HG03558 (cell line): ENCODE data around the gene DHX30.
"Not testable (repeated sequence)": the region's sequence is repeated elsewhere in the genome, so short reads cannot be mapped to it uniquely, and the experiment has no call there.

Experiments
- ATAC-seq: cut with Tn5 transposase; IDR thresholded peaks from one replicate; pipeline ENCODE4 v1.9.1; 2021; ENCODE audit warnings: moderate number of reproducible peaks; ENCODE audit not compliant: unreplicated experiment; ENCODE audit errors: extremely low read depth

Gene DHX30

DNA sequence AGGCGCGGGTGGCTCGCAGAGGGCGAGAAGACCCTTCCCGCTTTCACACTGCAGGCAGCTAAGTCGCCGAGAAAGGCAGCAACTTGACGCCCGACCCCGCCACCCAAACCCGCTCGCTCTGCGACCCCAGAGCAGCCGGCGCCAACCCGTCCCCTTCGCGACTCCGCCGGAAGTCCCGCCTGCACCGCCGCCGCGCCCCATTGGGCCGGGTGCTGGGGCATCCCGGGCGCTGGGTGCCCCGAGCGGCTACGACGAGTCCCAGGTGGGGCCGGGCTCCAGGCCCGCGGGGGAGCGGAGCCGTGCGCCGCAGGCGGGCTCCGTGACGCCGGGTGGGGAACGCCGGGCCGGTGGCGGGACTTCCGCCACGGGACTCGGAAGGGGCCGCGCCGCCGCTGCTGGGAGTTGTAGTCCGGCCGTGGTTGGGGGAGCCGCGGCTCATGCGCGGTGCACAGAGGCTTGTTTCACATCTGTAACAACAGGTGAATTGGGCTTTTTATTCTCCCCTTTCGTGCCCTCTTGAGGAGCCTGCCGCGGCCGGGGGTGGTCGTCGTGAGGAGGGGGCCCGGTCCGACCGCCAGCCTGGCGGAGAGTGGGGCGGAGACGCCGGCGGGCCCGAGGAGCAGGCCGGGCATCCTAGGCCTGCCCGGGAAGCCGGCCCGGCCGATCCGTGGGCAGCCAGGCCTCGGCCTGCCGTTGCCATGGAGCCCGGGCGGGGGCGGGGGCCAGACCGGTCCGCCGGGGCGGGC lies at the start of gene DHX30:
Gene DHX30, plus strand, starts transcription at position 405 of the 746 bp plus-strand sequence. CDS start 7,546 bp downstream, outside the sequence.
- ATAC-seq, result peak; percentile 79

DNA sequence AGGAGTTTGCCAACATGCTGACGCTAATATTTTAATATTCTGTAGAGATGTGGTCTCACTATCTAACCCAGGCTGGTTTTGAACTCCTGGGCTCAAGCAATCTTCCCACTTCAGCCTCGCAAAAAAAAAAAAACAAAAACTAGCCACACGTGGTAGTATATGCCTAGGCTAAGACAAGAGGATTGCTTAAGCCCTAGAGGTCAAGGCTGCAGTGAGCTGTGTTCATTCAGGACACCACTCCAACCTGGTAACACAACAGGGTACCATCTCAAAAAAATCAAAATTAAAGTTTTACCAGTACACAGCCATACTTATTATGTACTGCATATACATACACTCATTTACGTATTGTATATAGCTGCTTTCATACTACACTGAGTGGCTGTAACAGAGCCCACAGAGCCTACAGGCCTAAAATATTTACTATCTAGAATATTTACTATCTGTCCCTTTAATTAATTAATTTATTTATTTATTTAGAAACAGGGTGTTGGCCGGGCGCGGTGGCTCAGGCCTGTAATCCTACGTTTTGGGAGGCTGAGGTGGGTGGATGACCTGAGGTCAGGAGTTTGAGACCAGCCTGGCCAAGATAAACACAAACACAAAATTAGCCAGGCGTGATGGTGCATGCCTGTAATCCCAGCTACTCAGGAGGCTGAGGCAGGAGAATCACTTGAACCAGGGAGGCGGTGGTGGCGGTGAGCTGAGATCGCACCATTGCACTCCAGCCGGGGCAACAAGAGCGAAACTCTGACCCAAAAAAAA lies 44.5 kb upstream of the DHX30 start:
- no peak for ATAC-seq

DNA sequence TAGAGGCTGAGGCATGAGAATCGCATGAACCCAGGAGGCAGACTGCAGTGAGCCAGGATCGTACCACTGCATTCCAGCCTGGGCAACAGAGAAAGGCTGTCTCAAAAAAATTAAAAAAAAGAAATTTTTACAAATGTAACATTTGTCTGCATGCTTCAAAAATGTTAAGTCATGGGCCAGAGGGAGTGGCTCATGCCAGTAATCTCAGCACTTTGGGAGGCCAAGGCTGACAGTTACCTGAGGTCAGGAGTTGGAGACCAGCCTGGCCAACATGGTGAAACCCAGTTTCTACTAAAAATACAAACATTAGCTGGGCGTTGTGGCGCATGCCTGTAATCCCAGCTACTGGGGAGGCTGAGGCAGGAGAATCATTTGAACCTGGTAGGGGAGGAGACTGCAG lies 42.7 kb upstream of the DHX30 start:
- not testable (repeated sequence) for ATAC-seq

DNA sequence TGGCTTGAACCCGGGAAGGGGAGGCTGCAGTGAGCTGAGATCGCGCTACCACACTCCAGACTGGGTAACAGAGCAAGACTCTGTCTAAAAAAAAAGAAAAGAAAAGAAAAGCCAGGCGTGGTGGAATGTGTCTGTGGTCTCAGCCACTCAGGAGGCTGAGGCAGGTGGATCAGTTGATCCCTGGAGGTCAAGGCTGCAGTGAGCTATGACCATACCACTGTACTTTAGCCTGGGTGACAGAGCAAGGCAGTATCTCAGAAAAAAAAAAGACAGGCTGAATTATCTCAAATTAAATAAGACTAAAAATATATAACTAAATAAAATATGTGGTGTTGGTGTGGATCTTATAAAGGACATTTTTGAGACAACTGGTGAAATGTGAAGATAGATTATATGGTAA lies 41.9 kb upstream of the DHX30 start:
- ATAC-seq, result no peak

- ATAC-seq, result no peak
These were observed 40.7 kb upstream of the DHX30 start for GRCh38 chr3:47762233-47762632.

- ATAC-seq, result no peak
These were observed 36.8 kb upstream of the DHX30 start for GRCh38 chr3:47766186-47766585.

- no peak for ATAC-seq
These were observed 30.9 kb upstream of the DHX30 start for GRCh38 chr3:47772047-47772446.

GRCh38 chr3:47772788-47773187 lies 30.1 kb upstream of the DHX30 start:
- no peak for ATAC-seq

- no peak for ATAC-seq
These were observed 24.2 kb upstream of the DHX30 start for GRCh38 chr3:47778746-47779145.

GRCh38 chr3:47780741-47781684 lies 21.9 kb upstream of the DHX30 start:
- no peak for ATAC-seq

- peak; percentile 61 for ATAC-seq
These were observed 21.1 kb upstream of the DHX30 start, which contains the start of gene SMARCC1 for GRCh38 chr3:47781685-47782445. SMARCC1 (minus strand) TSS chr3:47781893; CDS start chr3:47781797, 96 bp downstream.

GRCh38 chr3:47782446-47783308 lies 20.3 kb upstream of the DHX30 start:
- ATAC-seq, result no peak

DNA sequence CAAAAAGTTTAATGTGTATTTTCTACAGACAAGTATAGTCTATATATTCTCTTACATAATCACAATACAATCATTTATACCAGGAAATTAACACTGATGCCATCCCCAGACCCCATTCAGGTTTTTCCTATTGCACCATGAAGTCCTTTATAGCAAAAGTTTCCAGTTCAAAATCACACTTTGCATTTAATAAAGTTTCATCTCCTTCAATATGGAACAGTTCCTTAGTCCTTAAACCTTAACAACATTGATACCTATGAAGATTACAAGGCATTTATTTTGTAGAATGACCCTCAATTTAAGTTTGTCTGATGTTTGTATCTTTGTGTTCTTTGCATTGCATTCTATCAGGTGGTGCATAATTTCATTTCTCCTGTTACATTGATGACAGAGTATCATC lies 19.3 kb upstream of the DHX30 start:
- no peak for ATAC-seq

DNA sequence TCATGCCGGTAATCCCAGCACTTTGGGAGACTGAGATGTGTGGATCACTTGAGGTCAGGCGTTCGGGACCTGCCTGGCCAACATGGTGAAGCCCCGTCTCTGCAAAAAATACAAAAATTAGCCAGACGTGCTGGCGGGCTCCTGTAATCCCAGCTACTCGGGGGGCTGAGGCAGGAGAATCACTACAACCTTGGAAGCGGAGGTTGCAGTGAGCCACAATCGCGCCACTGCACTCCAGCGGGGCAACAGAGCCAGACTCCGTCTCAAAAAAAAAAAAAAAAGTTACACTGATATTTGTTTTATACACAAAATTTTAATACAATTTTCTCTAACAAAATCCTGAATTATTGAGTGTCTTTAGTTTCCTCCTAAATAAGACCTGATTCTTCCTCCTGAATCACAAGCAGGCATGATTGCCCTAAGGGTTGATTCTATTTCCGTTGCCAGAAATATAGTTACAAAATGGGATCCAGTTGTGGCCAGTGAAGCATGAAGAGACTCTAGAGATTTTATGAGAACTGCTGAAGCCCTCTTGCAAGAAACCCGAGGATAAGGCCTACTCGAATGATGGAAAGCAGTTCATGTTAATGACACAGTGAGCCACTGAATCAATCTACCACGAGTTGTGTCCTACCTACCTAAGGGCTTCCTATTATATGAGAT lies 11.6 kb upstream of the DHX30 start:
- no peak for ATAC-seq

GRCh38 chr3:47792699-47793098 lies 10.2 kb upstream of the DHX30 start:
- ATAC-seq, result no peak

DNA sequence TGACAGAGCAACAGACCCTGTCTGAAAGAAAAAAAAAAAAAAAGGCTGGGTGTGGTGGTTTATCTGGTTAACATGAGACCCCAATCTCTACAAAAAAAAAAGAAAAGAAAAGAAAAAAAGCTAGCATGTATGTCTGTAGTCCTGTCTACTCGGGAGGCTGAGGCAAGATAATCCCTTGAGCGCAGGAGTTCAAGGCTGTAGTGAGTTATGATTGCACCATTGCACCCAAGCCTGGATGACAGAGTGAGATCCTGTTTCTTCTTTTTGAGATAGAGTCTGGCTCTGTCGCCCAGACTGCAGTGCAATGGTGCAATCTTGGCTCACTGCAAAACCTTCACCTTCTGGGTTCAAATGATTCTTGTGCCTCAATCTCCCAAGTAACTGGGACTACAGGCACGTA lies 8.4 kb upstream of the DHX30 start:
- ATAC-seq, result no peak

DNA sequence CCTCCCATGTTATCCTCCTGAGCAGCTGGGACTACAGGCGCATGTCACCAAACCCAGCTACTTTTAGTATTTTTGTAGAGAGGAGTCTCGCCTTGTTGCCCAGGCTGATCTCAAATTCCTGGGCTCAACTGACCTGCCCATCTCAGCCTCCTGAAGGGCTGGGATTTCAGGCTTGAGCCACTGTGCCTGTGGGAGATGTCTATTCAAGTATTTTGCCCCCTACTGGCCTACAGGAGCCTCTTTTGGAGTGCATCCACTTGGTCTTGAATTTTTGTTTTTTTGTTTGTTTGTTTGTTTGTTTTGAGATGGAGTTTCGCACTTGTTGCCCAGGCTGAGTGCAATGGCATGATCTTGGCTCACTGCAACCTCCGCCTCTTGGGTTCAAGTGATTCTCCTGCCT lies 3.2 kb upstream of the DHX30 start:
- ATAC-seq, result no peak

DNA sequence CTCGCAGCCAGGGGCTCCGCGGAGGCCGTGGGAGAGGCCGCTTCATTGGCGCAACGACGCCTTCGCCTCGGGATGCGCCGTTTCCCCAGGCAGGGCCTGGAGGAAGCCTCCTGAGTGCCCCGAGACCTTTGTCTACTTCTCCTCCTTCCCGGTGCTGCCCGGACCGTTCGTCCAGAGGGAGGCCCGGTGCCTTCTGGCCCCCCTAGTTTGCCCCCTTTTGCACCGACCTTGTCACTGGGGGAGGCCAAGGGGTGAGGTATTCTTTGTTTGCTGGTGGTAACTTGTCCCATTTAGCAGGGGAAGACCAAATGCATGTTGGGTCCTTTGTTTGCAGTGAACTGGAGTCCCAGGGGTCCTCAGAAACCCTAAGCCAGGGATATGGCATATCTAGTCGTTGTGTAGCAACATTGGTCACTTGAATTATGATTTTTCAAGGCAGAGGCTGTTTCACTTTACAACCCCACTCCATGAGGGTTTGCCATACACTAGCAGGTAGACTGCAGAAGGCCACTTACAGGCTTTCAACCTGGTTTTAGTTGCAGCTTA lies 615 bp downstream of the DHX30 start:
- ATAC-seq, result no peak
